Type B pancreatic cell (in vitro differentiated cells): ENCODE measurements around the gene CTSA. TPM values are rescaled to one million over a fixed set of nuclear protein-coding genes. Genes with fewer than 3 reads are reported as not detected.

ENCODE experiments used
- DNase-seq: peaks from one replicate; pipeline ENCODE4 v3.0.0; 2021; ENCODE audit warnings: mixed read lengths; ENCODE audit not compliant: unreplicated experiment; ENCODE audit errors: extremely low spot score
- H3K27ac Mint-ChIP-seq: 2 replicates; pipeline ENCODE4 v1.8.0; 2021; ENCODE audit warnings: mild to moderate bottlenecking, mixed read lengths
- H3K27me3 Mint-ChIP-seq: 2 replicates; pipeline ENCODE4 v1.8.0; 2021; ENCODE audit warnings: mixed read lengths
- H3K36me3 Mint-ChIP-seq: 2 replicates; pipeline ENCODE4 v1.8.0; 2021; ENCODE audit warnings: mixed read lengths
- H3K4me1 Mint-ChIP-seq: one replicate; pipeline ENCODE4 v1.8.0; 2021; ENCODE audit warnings: mixed read lengths; ENCODE audit not compliant: unreplicated experiment
- H3K4me3 Mint-ChIP-seq: 2 replicates; pipeline ENCODE4 v1.8.0; 2021; ENCODE audit warnings: mild to moderate bottlenecking, mixed read lengths
- H3K9me3 Mint-ChIP-seq: 2 replicates; pipeline ENCODE4 v1.8.0; 2021; ENCODE audit warnings: mixed read lengths
- CTCF ChIP-seq: fragments of 200-600 bp; sonication (generic); conservative IDR thresholded peaks from 2 replicates; pipeline ENCODE4 v1.5.0; 2021; ENCODE audit warnings: antibody characterized with exemption, mild to moderate bottlenecking
- total RNA-seq: library from RNA; stranded (reverse); gene quantifications from 2 replicates; pipeline ENCODE4 v1.2.1, GENCODE V29; 2021; ENCODE audit warnings: low replicate concordance

The CTSA gene
- total RNA-seq, 1 donor from 2014 or later: 142 TPM

- TF ChIP-seq CTCF: no peak
- H3K4me3 Mint-ChIP-seq: no peak overlapping the region
- no peaks in the 10 kb centered on the region for H3K9me3 Mint-ChIP-seq
- H3K27ac Mint-ChIP-seq: no peak overlapping the region
- no peaks in the 10 kb centered on the region for H3K4me1 Mint-ChIP-seq
- DNase-seq: no peak
- H3K27me3 Mint-ChIP-seq: no peaks in the 10 kb centered on the region
- peaks cover 10% of the 10 kb centered on the region for H3K36me3 Mint-ChIP-seq
These were observed 56.2 kb downstream of the CTSA start for GRCh38 chr20:45947110-45947866.

- H3K4me3 Mint-ChIP-seq: no peak overlapping the region
- no peak for DNase-seq
- peaks cover 10% of the 10 kb centered on the region for H3K36me3 Mint-ChIP-seq
- H3K27me3 Mint-ChIP-seq: no peaks in the 10 kb centered on the region
- H3K27ac Mint-ChIP-seq: no peak overlapping the region
- no peaks in the 10 kb centered on the region for H3K9me3 Mint-ChIP-seq
- H3K4me1 Mint-ChIP-seq: no peaks in the 10 kb centered on the region
- no peak for TF ChIP-seq CTCF
These were observed 57.2 kb downstream of the CTSA start for GRCh38 chr20:45948261-45948733.

Other genes starting within 250 kb of the CTSA start
- not detected in 2 replicates for gene WFDC11, start 221.1 kb upstream of the CTSA start, total RNA-seq
- gene WFDC13, start 189.3 kb upstream of the CTSA start, total RNA-seq: not detected in 2 replicates
- gene WFDC10B, start 186.3 kb upstream of the CTSA start, total RNA-seq: not detected in 2 replicates
- gene SPINT4, start 169.0 kb upstream of the CTSA start, total RNA-seq: not detected in 2 replicates
- not detected in 2 replicates for gene WFDC3, start 99.5 kb upstream of the CTSA start, total RNA-seq
- 26.5 and 32.9 TPM in 2 replicates for gene DNTTIP1, start 99.4 kb upstream of the CTSA start, total RNA-seq
- 46.4 and 136 TPM in 2 replicates for gene UBE2C, start 78.7 kb upstream of the CTSA start, total RNA-seq
- 2.1 TPM in 1 of 2 replicates, not detected in the other for gene TNNC2, start 64.0 kb upstream of the CTSA start, total RNA-seq
- 12.2 and 16.4 TPM in 2 replicates for gene SNX21, start 57.5 kb upstream of the CTSA start, total RNA-seq
- 20.6 and 21.3 TPM in 2 replicates for gene ACOT8, start 33.9 kb upstream of the CTSA start, total RNA-seq
- 3.7 and 4.7 TPM in 2 replicates for gene ZSWIM3, start 33.7 kb upstream of the CTSA start, total RNA-seq
- 17.1 and 17.3 TPM in 2 replicates for gene ZSWIM1, start 10.1 kb upstream of the CTSA start, total RNA-seq
- 2.6 and 4.2 TPM in 2 replicates for gene SPATA25, start 3.7 kb upstream of the CTSA start, total RNA-seq
- gene NEURL2, start 127 bp upstream of the CTSA start, total RNA-seq: 6.4 TPM in 2 replicates
- 40.7 and 96.5 TPM in 2 replicates for gene PLTP, start 20.8 kb downstream of the CTSA start, total RNA-seq
- 35.0 and 37.6 TPM in 2 replicates for gene PCIF1, start 43.3 kb downstream of the CTSA start, total RNA-seq
- 19.9 and 23.6 TPM in 2 replicates for gene ZNF335, start 80.9 kb downstream of the CTSA start, total RNA-seq
- gene MMP9, start 117.6 kb downstream of the CTSA start, total RNA-seq: 0.53 TPM in 1 of 2 replicates, not detected in the other
- 3.1 and 5.1 TPM in 2 replicates for gene SLC12A5, start 137.9 kb downstream of the CTSA start, total RNA-seq
- 43.5 and 48.6 TPM in 2 replicates for gene NCOA5, start 198.6 kb downstream of the CTSA start, total RNA-seq
- gene CD40, start 227.0 kb downstream of the CTSA start, total RNA-seq: 0.40 and 1.5 TPM in 2 replicates